Testis (tissue), 3 donors: ENCODE measurements around the gene ABITRAM. TPM values are rescaled to one million over a fixed set of nuclear protein-coding genes. Genes with fewer than 3 reads are reported as not detected.
A peak's percentile ranks its signal among the peaks of the same experiment; 100 is the strongest.

ENCODE experiments used
- DNase-seq: peaks from one replicate; pipeline ENCODE4 v3.0.0-alpha.2; 2019
- H3K27ac ChIP-seq, 2 donors: fragments of 200-600 bp; sonication (generic); one replicate each; pipeline ENCODE4 v1.5.1; 2019
- H3K27me3 ChIP-seq: fragments of 200-600 bp; sonication (generic); one replicate; pipeline ENCODE4 v1.5.1; 2019
- H3K36me3 ChIP-seq: fragments of 200-600 bp; sonication (generic); one replicate; pipeline ENCODE4 v1.5.1; 2017; ENCODE audit warnings: low read depth; ENCODE audit errors: missing control alignments
- H3K4me1 ChIP-seq: fragments of 200-600 bp; sonication (generic); one replicate; pipeline ENCODE4 v1.5.1; 2019
- H3K4me3 ChIP-seq, 2 donors: fragments of 200-600 bp; sonication (generic); one replicate each; pipeline ENCODE4 v1.5.1; 2017 to 2019
- H3K9me3 ChIP-seq: fragments of 200-600 bp; sonication (generic); one replicate; pipeline ENCODE4 v1.5.1; 2017
- CTCF ChIP-seq, 3 experiments: fragments of 450-650 bp in 2 of 3; fragments of 200-600 bp in 1 of 3; sonication (generic) in 1 of 3; IDR thresholded peaks; one replicate each; pipeline ENCODE4 v1.5.1; 2016 to 2019; ENCODE audit warnings: antibody characterized with exemption in 3 of 3, mild to moderate bottlenecking in 2 of 3, moderate library complexity in 1 of 3
- POLR2A ChIP-seq: fragments of 450-650 bp; IDR thresholded peaks from one replicate; pipeline ENCODE4 v1.6.1; 2017; ENCODE audit warnings: antibody characterized with exemption, mild to moderate bottlenecking, moderate library complexity
- WGBS, 2 donors: methylation state at CpG; one replicate each; pipeline ENCODE4 v1.1.5; 2018; 5-methylcytosine and 5-hydroxymethylcytosine counted together
- intact Hi-C: fragments of 100-400 bp; cut with DNase I; formaldehyde crosslinking; loops from one replicate; pipeline ENCODE4 v1.15.1; 2023; ENCODE audit warnings: low total_unique reads
- polyA plus RNA-seq: library from polyadenylated mRNA; stranded (reverse); fragments of 350-450 nt; fragmentation: Illumina TruSeq; extraction: RNeasy Lipid Tissue Mini Kit (QIAGEN cat#74804); gene quantifications from one replicate; pipeline ENCODE4 v1.2.3, GENCODE V29; 2014; ENCODE audit warnings: low read depth, low replicate concordance; ENCODE audit not compliant: insufficient read depth
- total RNA-seq, 2 donors: library from RNA; depleted of rRNA; stranded (reverse); fragments of >200 nt; gene quantifications; one replicate each; pipeline ENCODE4 v1.2.3, GENCODE V29; 2016

ABITRAM gene
- total and polyA plus RNA-seq, 3 donors from 2014 or later, result 8.6 to 33.3 (median 18.3) TPM

GRCh38 chr9:108939975-108940374 is 5.8 kb downstream of the ABITRAM start:
- Histone ChIP-seq H3K36me3 (no peaks in the 10 kb centered on the region), H3K4me1 (peaks cover 1% of the 10 kb centered on the region), H3K27ac (no peak overlapping the region), H3K4me3 (no peak overlapping the region), H3K9me3 (no peaks in the 10 kb centered on the region), H3K27me3 (no peaks in the 10 kb centered on the region)
- DNase-seq, result no peak
- 90 to 99% methylated on average over 4 of the region's 4 CpGs for WGBS, 2 donors
- intact Hi-C loops, result no loop called here
- TF ChIP-seq CTCF (IDR thresholded peaks at IDR 0.05) (no peak), POLR2A (no peak)

GRCh38 chr9:108950168-108950567 is 16.0 kb downstream of the ABITRAM start:
- Histone ChIP-seq H3K9me3 (no peaks in the 10 kb centered on the region), H3K27me3 (no peaks in the 10 kb centered on the region), H3K4me3 (no peak overlapping the region), H3K4me1 (no peaks in the 10 kb centered on the region), H3K27ac (no peak overlapping the region), H3K36me3 (no peaks in the 10 kb centered on the region)
- no peak for TF ChIP-seq CTCF (IDR thresholded peaks at IDR 0.05)
- TF ChIP-seq POLR2A, result no peak
- 74 to 82% methylated on average over 1 of the region's 1 CpG for WGBS, 2 donors
- DNase-seq, result no peak
- intact Hi-C loops, result no loop called here

- Histone ChIP-seq H3K4me3 (no peak overlapping the region), H3K4me1 (no peaks in the 10 kb centered on the region), H3K36me3 (no peaks in the 10 kb centered on the region), H3K9me3 (no peaks in the 10 kb centered on the region), H3K27me3 (no peaks in the 10 kb centered on the region), H3K27ac (no peak overlapping the region)
- intact Hi-C loops, result no loop called here
- 85 to 92% methylated on average over 2 of the region's 2 CpGs for WGBS, 2 donors
- no peak for DNase-seq
- TF ChIP-seq CTCF (IDR thresholded peaks at IDR 0.05) (no peak), POLR2A (no peak)
Observed at GRCh38 chr9:108951578-108951977, 17.4 kb downstream of the ABITRAM start.

DNA sequence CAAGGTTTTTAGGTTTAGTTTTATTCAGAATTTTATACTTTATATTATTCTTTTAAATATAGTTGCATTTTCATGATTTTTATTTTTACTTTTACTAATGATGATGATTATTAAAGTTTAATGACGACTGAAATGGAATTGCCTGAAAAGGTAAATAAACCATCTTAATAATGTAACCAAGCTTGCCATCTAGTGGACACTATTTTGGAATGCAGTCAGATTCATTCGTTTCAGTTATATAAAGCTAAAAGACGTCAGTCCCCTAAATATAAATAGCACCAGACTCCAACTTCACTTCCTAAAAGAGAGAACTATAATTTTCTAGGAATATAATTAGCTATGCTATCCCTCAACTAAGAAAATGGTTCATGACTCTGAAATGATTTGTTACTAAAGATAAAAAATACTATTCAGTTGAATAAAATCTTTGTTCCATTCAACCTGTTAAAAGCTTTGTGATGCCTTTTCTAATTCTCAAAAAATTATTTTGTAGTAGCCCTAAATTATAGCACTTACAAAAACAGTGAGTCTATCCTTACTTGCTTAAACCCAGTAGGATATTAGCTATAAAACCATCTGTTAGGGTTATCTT is 19.9 kb downstream of the ABITRAM start:
- no peak for TF ChIP-seq POLR2A
- peak; percentile 29 to 64 (median 39) for TF ChIP-seq CTCF (IDR thresholded peaks at IDR 0.05)
- no peak for DNase-seq
- no peak overlapping the region for H3K27ac ChIP-seq
- intact Hi-C loops, result no loop called here
- no peaks in the 10 kb centered on the region for H3K4me1 ChIP-seq
- H3K27me3 ChIP-seq, result no peaks in the 10 kb centered on the region
- H3K36me3 ChIP-seq, result no peaks in the 10 kb centered on the region
- no peaks in the 10 kb centered on the region for H3K9me3 ChIP-seq
- WGBS, 2 donors, result 22 to 26% methylated on average over 3 of the region's 3 CpGs
- H3K4me3 ChIP-seq, result no peak overlapping the region

GRCh38 chr9:108956022-108956630 is 21.9 kb downstream of the ABITRAM start:
- no peaks in the 10 kb centered on the region for H3K9me3 ChIP-seq
- H3K27ac ChIP-seq, result no peak overlapping the region
- H3K4me3 ChIP-seq, result no peak overlapping the region
- H3K36me3 ChIP-seq, result no peaks in the 10 kb centered on the region
- intact Hi-C loops, result no loop called here
- 70 to 72% methylated on average over 4 of the region's 4 CpGs for WGBS, 2 donors
- H3K27me3 ChIP-seq, result no peaks in the 10 kb centered on the region
- no peak for DNase-seq
- no peaks in the 10 kb centered on the region for H3K4me1 ChIP-seq
- TF ChIP-seq POLR2A, result no peak
- TF ChIP-seq CTCF (IDR thresholded peaks at IDR 0.05), result no peak
